Measurements from ENCODE around the gene SPTB.
A peak's percentile ranks its signal among the peaks of the same experiment; 100 is the strongest.

The SPTB gene

DNA sequence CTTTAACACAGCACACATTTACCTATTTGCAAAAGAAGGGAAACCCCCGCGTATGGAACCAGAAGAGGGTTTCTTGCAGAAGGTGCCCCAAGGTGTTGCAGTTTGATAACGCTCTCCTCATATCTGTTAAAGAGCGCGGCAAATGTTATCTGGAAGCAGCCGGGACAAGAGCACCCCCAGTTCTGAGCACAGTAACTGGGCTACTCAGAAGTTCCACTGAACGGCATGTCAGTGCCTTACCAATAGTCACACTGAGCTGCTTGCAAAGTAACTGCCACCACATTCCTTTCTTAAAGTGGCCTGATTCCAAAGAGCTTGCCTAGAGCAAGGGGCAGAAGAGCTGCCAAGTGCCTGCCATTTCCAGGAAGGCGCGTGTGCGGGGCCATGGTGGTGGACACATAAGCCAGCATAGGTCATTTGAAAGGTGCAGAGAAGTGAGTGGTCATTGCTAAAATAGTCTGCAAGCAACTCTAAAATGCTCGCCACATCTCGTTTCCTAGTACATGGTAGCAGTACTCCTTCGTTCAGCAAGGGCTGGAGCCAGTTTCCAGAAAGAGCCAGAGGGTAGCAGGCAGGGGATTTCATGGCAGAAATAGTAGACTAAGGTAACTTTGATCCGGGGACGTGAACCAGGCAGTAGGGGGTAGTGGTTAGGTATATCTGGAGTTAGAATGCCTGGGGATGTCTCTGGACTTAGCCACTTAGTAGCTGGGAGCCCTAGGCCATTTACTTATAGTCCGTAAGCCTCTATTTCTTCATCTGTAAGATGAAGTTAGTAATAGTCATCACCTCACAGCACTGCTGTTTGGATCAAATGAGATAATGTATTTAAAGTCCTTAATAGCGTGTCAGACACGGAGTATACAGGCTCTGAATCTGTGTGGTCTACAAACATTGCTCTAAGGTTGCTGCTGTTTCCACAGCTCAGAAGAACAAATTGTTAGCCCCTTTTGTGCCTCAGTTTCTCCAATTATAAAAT, 37.6 kb downstream of the SPTB start:
- TF ChIP-seq FOXA1 (IDR thresholded peaks at IDR 0.05), result no peak
- TF ChIP-seq FOXK2 (IDR thresholded peaks at IDR 0.05), result no peak
- no peak for TF ChIP-seq FOXM1 (IDR thresholded peaks at IDR 0.05; ENCODE audit: borderline replicate concordance)
- TF ChIP-seq BHLHE40 (IDR thresholded peaks at IDR 0.05; ENCODE audit: borderline replicate concordance), result no peak
- TF ChIP-seq SP1 (IDR thresholded peaks at IDR 0.05), result no peak
- no peak for TF ChIP-seq CTBP1 (IDR thresholded peaks at IDR 0.05; ENCODE audit: borderline replicate concordance)
- TF ChIP-seq SUZ12 (IDR thresholded peaks at IDR 0.05), result no peak
- TF ChIP-seq ZNF384 (IDR thresholded peaks at IDR 0.05), result no peak
- TF ChIP-seq ARNT (IDR thresholded peaks at IDR 0.05), result no peak
- no peak for TF ChIP-seq HDGF (IDR thresholded peaks at IDR 0.05; ENCODE audit: borderline replicate concordance)
- TF ChIP-seq LEF1 (IDR thresholded peaks at IDR 0.05; ENCODE audit: borderline replicate concordance), result no peak
- TF ChIP-seq L3MBTL2 (conservative IDR thresholded peaks at IDR 0.05), result no peak
- TF ChIP-seq, protein P1, sequence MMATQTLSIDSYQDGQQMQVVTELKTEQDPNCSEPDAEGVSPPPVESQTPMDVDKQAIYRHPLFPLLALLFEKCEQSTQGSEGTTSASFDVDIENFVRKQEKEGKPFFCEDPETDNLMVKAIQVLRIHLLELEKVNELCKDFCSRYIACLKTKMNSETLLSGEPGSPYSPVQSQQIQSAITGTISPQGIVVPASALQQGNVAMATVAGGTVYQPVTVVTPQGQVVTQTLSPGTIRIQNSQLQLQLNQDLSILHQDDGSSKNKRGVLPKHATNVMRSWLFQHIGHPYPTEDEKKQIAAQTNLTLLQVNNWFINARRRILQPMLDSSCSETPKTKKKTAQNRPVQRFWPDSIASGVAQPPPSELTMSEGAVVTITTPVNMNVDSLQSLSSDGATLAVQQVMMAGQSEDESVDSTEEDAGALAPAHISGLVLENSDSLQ (IDR thresholded peaks at IDR 0.05), result no peak
- no peak for TF ChIP-seq TARDBP (IDR thresholded peaks at IDR 0.05)
- CTCF ChIA-PET, result interaction anchor here (0.7 to 1.4 kb wide), 5 partner anchors 9 to 137 kb away, joined by 3 to 5 read pairs (median 4); no protein-coding TSS in a partner anchor
- DNase-seq (ENCODE audit: extremely low spot score), result no peak
- POLR2A ChIA-PET, result interaction anchor here (0.8 kb wide), 1 partner anchor 11 kb away, joined by 3 read pairs; no protein-coding TSS in a partner anchor

DNA sequence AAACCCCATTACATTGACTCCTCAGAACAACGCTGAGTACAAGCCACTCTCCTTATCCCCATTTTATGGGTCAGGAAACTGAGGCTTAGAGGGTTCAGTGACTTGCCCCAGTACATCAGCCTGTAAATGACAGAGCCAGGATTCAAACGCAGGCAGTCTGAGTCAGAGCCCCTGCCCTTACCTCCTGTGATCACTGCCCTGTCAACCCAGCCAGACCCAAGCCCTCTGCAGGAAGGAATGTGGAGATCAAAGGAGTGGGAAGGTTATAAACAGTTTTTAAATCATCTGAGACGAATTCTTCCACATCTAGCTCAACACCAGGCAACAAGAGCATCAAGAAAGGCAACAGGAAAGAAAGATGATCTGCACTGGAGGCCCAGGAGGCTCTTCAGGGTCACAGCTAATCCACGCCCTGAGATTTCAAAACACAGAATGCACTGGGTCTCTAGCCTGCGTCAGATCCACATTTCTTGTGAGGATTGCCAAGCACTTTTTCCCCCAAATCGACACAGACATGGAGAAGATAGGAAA, 38.5 kb downstream of the SPTB start:
- TF ChIP-seq SP1 (IDR thresholded peaks at IDR 0.05), result no peak
- no peak for TF ChIP-seq CTBP1 (IDR thresholded peaks at IDR 0.05; ENCODE audit: borderline replicate concordance)
- no peak for TF ChIP-seq FOXK2 (IDR thresholded peaks at IDR 0.05)
- no peak for TF ChIP-seq NFRKB (IDR thresholded peaks at IDR 0.05)
- no peak for TF ChIP-seq ZNF384 (IDR thresholded peaks at IDR 0.05)
- TF ChIP-seq LEF1 (IDR thresholded peaks at IDR 0.05; ENCODE audit: borderline replicate concordance), result peak; percentile 54; the same call in 1 of the 2 replicates
- no peak for TF ChIP-seq L3MBTL2 (conservative IDR thresholded peaks at IDR 0.05)
- no peak for TF ChIP-seq SUZ12 (IDR thresholded peaks at IDR 0.05)
- POLR2A ChIA-PET, result interaction anchor here (0.8 kb wide), 1 partner anchor 12 kb away, joined by 3 read pairs; no protein-coding TSS in a partner anchor
- CTCF ChIA-PET, result interaction anchor here (0.7 to 1.5 kb wide), 7 partner anchors 11 to 136 kb away, joined by 3 to 5 read pairs (median 4); no protein-coding TSS in a partner anchor
- peak; percentile 29 for DNase-seq (ENCODE audit: extremely low spot score)

DNA sequence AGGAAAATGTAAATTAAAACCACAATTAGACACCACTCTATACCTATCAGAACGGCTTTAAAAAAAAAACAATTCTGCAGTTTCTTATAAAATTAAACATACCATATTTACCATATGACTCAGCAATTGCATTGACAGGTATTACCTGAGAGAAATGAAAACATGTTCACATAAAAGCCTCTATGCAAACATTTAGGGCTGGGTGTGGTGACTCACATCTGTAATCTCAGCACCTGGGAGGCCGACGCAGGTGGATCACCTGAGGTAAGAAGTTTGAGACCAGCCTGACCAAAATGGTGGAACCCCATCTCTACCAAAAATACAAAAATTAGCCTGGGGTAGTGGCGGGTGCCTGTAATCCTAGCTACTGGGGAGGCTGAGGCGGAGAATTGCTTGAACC, 41.1 kb downstream of the SPTB start:
- no peak for DNase-seq (ENCODE audit: extremely low spot score)
- TF ChIP-seq NFRKB (IDR thresholded peaks at IDR 0.05) (no peak), ARNT (IDR thresholded peaks at IDR 0.05) (no peak), HDGF (IDR thresholded peaks at IDR 0.05; ENCODE audit: borderline replicate concordance) (no peak), FOXM1 (IDR thresholded peaks at IDR 0.05; ENCODE audit: borderline replicate concordance) (no peak), FOXK2 (IDR thresholded peaks at IDR 0.05) (no peak)
- ChIA-PET POLR2A (no interaction called here), CTCF (no interaction called here)

DNA sequence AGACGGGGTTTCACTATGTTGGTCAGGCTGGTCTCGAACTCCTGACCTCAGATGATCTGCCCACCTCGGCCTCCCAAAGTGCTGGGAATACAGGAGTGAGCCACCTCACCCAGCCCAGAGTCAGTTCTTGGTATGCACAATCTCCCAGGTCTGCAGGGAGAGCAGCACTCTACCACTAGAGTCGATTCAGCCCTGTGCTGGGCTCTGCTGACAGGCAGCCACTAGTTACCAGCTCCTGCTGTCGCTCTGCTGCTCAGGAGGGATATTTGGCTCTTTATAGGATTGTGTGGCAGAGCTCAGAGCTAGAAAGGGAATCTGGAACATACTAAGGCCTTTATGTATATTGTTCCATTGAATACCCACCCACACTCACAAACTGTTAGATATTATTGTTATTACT, 44.3 kb downstream of the SPTB start:
- ChIA-PET CTCF (interaction anchor here (1.0 kb wide), 1 partner anchor 56 kb away, joined by 3 read pairs; no protein-coding TSS in a partner anchor), POLR2A (no interaction called here)
- no peak for DNase-seq (ENCODE audit: extremely low spot score)
- no peak for TF ChIP-seq SP1 (IDR thresholded peaks at IDR 0.05)
- TF ChIP-seq BHLHE40 (IDR thresholded peaks at IDR 0.05; ENCODE audit: borderline replicate concordance), result no peak
- TF ChIP-seq ARNT (IDR thresholded peaks at IDR 0.05), result no peak
- TF ChIP-seq NFRKB (IDR thresholded peaks at IDR 0.05), result no peak
- TF ChIP-seq TARDBP (IDR thresholded peaks at IDR 0.05), result no peak
- TF ChIP-seq, protein P1 (IDR thresholded peaks at IDR 0.05), result no peak
- TF ChIP-seq LEF1 (IDR thresholded peaks at IDR 0.05; ENCODE audit: borderline replicate concordance), result no peak
- no peak for TF ChIP-seq ELF4 (IDR thresholded peaks at IDR 0.05)
- no peak for TF ChIP-seq HDGF (IDR thresholded peaks at IDR 0.05; ENCODE audit: borderline replicate concordance)
- no peak for TF ChIP-seq ZNF384 (IDR thresholded peaks at IDR 0.05)
- TF ChIP-seq L3MBTL2 (conservative IDR thresholded peaks at IDR 0.05), result no peak
- TF ChIP-seq CTBP1 (IDR thresholded peaks at IDR 0.05; ENCODE audit: borderline replicate concordance), result no peak
- TF ChIP-seq FOXM1 (IDR thresholded peaks at IDR 0.05; ENCODE audit: borderline replicate concordance), result no peak
- no peak for TF ChIP-seq FOXA1 (IDR thresholded peaks at IDR 0.05)
- no peak for TF ChIP-seq SUZ12 (IDR thresholded peaks at IDR 0.05)
- no peak for TF ChIP-seq FOXK2 (IDR thresholded peaks at IDR 0.05)

DNA sequence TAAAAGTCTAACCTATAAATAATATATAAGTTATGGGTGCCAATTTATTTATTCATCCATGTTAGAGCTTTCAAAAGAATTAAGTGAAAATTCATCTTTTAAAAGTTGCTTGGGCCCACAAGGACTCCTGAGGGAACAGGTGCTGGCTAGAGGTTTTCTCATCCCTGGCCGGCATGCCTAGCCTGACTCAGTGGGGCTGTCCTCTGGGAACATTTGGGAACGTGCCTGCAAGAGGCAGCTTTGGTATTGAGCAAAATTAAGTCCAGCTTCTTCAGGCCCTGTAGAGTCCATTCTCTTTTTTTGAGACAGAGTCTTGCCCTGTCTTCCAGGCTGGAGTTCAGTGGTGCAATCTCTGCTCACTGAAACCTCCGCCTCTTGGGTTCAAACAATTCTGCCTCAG, 44.7 kb downstream of the SPTB start:
- no peak for TF ChIP-seq FOXM1 (IDR thresholded peaks at IDR 0.05; ENCODE audit: borderline replicate concordance)
- TF ChIP-seq L3MBTL2 (conservative IDR thresholded peaks at IDR 0.05), result no peak
- no peak for TF ChIP-seq CTBP1 (IDR thresholded peaks at IDR 0.05; ENCODE audit: borderline replicate concordance)
- TF ChIP-seq NFRKB (IDR thresholded peaks at IDR 0.05), result no peak
- no peak for TF ChIP-seq SP1 (IDR thresholded peaks at IDR 0.05)
- no peak for TF ChIP-seq BHLHE40 (IDR thresholded peaks at IDR 0.05; ENCODE audit: borderline replicate concordance)
- TF ChIP-seq FOXK2 (IDR thresholded peaks at IDR 0.05), result no peak
- no peak for TF ChIP-seq HDGF (IDR thresholded peaks at IDR 0.05; ENCODE audit: borderline replicate concordance)
- no peak for TF ChIP-seq ELF4 (IDR thresholded peaks at IDR 0.05)
- TF ChIP-seq ZNF384 (IDR thresholded peaks at IDR 0.05), result no peak
- TF ChIP-seq, protein P1 (IDR thresholded peaks at IDR 0.05), result no peak
- no peak for TF ChIP-seq FOXA1 (IDR thresholded peaks at IDR 0.05)
- TF ChIP-seq TARDBP (IDR thresholded peaks at IDR 0.05), result no peak
- TF ChIP-seq ARNT (IDR thresholded peaks at IDR 0.05), result no peak
- TF ChIP-seq SUZ12 (IDR thresholded peaks at IDR 0.05), result no peak
- DNase-seq (ENCODE audit: extremely low spot score), result no peak
- ChIA-PET CTCF (interaction anchor here (0.7 to 1.0 kb wide), 2 partner anchors 12 to 57 kb away, joined by 3 read pairs; no protein-coding TSS in a partner anchor), POLR2A (no interaction called here)
